HG03439 (cell line): ENCODE results near the gene PEX13.

Experiments
- ATAC-seq: cut with Tn5 transposase; IDR thresholded peaks from one replicate; pipeline ENCODE4 v1.9.1; 2021; ENCODE audit warnings: mild to moderate bottlenecking, moderate library complexity; ENCODE audit not compliant: unreplicated experiment

Gene PEX13

DNA sequence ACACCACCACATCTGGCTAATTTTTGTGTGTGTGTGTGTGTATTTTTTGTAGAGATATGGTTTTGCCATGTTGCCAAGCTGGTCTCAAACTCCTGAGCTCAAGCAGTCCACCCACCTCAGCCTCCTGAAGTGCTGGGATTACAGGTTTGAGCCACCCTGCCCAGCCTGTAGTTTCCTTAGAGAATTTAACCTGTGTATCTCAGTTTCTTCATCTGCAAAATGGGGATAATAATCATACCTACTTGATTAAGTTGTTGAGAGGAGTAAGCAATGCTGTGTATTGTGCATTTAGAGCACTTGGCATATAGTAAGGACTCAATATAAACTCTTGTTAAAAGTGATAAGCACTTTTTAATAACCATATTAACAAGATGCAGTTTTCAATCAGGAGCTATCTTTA lies 41.9 kb downstream of the PEX13 start:
- ATAC-seq: no peak

DNA sequence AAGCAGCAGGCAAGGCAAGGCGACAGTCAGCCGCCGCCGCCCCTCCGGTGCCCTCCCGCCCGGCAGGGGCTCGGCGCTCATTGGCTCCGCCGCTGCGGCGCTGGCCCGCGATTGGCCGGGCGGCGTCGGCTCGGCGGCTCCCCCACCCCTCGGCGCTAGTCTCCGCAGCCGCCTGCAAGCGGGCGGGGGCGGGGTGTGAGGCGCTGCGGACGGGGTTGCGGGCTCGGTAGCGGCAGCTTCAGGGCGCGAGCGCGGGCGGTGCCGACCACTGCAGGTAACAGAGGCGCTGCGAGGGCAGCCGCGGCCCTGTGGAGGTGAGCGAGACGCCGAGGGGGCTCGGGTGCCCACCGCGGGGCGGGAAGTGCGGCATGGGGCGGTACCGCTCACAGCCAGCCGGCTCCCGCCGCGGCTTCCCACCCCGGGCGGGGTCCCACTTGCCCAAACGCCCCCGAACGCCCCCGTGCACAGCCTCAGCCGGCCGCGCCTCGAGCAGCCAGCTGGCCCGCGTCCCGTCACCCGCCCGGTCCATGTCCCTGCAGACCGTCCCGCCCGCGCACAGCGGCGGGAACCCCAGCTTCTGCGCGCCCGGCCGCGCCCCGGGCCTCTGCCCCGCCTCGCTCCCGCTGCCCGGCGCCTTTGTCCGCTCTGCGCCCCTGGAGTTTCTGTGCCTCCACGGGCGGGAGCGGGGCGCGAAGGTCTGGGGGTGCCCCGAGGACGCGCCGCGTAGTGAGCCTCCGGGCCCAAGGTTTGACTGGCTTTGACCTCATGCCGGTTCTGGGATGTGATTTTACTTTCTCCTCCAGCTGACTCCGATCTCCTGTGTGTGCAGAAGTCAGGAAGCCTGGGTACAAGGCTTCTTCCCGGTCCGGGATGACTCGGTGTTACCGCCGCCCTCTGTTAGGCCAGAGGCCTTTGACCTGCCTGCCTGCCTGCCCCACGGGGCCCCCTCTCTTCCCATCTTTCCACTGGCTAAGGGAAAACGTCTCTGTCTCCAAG lies 48.5 kb downstream of the PEX13 start, which contains the start of gene SANBR:
SANBR (plus strand) TSS at position 158 of the 996 bp plus-strand sequence. CDS start 4,480 bp downstream, outside the sequence.
- peak; percentile 96 for ATAC-seq

DNA sequence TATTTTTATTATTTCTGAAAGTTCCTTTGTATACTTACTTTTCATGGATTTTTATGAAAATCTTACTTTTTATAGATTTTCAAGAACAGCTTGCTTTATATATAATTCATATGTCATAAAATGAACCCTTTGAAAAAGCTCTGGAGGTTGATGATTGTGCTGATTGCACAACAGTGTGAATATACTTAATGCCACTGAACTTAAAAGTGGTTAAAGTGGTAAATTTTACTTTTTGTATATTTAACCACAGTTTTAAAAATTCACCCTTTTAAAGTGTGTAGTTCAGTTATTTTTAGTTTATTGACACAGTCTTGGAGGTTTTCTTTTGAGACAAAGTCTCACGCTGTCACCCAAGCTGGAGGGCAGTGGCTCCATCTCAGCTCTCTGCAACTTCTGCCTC lies 56.6 kb downstream of the PEX13 start:
- ATAC-seq: no peak

DNA sequence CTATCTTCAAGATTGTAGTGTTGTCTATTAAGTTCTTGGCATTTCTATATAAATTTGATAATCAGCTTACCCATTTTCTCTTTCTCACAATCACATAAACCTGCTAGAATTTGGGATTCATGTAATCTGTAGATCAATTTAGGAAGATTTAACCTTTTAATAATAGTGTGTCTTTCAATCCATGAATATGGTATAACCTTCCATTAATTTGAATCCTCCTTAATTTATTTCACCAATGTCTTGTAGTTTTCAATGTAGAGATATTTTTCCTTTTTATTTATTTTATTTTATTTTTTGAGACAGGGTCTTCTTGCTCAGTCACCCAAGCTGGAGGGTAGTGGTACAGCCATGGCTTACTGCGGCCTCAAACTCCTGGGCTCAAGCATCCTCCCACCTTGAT lies 68.4 kb downstream of the PEX13 start:
- ATAC-seq: no peak

DNA sequence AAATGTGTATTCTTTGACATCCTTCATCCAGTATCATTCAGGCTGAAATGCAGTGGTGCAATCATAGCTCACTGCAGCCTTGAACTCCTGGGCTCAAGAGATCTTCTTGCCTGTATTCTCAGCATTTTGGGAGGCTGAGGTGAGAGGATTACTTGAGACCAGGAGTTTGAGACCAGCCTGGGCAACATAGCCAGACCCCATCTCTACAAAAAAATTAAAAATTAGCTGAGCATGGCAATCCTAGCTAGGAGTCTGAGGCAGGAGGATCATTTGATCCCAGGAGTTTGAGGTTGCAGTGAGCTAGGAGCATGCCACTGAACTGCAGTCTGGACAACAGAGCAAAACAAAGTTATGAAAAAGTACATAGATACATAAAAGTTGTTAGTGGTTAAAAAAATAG lies 72.3 kb downstream of the PEX13 start:
- ATAC-seq: no peak

DNA sequence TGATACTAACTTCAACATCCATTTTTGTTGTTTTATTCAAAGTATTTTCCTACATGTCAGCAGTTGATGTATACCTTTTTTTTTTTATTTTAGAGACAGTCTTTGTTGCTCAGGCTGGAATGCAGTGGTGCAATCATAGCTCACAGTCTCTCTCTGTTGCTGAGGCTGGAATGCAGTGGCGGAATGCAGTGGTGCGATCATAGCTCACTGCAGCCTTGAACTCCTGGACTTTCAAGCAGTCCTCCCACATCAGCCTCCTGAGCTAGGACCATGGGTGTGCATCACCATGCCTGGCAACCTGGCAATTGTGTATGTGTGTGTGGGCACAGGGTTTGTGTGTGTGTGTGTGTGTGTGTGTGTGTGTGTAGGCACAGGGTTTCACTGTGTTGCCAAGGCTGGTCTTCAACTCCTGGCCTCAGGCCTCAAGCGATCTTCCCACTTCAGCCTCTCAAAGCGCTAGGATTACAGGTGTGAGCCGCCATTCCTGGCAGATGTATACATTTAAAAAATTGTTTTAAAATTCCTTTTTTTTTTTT lies 72.9 kb downstream of the PEX13 start:
- no peak for ATAC-seq

DNA sequence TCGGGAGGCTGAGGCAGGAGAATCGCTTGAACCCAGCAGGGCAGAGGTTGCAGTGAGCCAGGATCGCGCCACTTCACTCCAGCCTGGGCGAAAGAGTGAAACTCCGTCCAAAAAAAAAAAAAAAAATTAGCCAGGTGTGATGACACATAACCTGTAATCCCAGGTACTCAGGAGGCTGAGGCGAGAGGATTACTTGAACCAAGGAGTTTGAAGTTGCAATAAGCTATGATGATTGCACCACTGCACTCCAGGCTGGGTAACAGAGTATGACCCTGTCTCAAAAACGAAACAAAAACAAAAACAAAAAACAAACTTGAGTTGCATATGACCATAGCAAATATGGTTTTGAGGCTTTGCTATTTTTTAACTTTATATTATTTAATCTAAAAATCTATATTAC lies 74.0 kb downstream of the PEX13 start:
- ATAC-seq: no peak

DNA sequence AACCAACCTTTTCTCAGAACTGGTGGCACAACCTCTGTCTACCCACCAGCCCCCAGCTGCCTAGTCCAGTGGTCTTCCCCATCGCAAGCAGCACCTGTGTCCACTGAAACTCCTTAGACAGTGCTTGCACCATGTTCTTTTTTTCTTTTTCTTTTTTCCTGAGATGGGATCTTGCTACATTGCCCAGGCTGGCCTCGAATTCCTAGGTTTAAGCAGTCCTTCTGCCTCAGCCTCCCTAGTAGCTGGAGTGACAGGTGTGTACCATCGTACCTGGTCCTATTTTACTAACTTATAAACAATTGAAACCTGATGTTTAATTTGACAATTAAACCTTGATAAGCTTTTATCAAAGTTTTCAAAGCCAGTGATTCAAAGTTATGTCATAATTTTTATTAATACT lies 78.9 kb downstream of the PEX13 start:
- ATAC-seq: no peak

DNA sequence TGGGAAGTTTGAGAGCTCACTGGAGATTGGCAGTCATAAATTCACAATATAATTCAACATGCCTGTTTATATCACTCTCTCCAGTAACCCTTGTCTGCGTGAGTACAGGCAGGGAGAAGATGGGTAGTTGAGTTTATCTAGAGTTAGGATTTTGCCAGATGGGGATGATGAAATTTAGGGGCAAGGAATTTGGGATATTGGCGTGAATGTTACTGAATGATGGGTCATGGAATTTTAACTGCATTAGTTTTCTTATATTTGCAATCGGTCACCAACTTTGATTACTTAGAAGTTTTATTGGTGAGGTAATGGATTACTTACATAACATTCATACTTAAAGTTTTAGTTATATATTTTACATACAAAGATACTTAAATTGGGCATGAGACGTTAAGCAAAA lies 83.3 kb downstream of the PEX13 start:
- no peak for ATAC-seq
